ENCODE data around the gene ATP11B.

DNA sequence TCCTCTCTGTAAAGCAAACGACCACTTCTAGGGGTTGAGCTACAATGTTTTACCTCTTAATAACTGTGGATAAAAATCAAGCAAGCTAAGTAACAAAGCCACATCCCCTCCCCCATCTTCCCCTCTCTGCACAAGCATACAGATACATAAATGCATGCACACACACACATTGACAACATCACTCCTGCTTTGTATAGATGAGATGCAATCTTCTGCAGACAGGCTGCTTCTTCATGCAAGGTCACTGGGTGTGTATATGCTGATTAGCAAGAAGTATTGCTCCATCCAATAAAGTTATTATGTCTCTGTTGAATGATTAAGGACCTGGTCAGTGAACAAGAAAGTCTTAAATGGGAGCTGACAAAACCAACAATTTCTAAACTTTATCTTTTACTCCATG, 8.8 kb upstream of the ATP11B start:
- TF ChIP-seq, protein P1, sequence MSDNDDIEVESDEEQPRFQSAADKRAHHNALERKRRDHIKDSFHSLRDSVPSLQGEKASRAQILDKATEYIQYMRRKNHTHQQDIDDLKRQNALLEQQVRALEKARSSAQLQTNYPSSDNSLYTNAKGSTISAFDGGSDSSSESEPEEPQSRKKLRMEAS (IDR thresholded peaks at IDR 0.05): no peak
- no peak for TF ChIP-seq TAF1 (IDR thresholded peaks at IDR 0.05; ENCODE audit: low read depth)
- no peak for TF ChIP-seq RAD21 (IDR thresholded peaks at IDR 0.05; ENCODE audit: low read depth)
- TF ChIP-seq FOXM1 (IDR thresholded peaks at IDR 0.05; ENCODE audit: borderline replicate concordance, low read depth): no peak
- no peak for TF ChIP-seq EP300 (IDR thresholded peaks at IDR 0.05; ENCODE audit: borderline replicate concordance)
